HEK293T (cell line): ENCODE data around the gene SEL1L.
"Not testable (repeated sequence)": the region's sequence is repeated elsewhere in the genome, so short reads cannot be mapped to it uniquely, and the experiment has no call there.

ENCODE experiments used
- CTCF ChIA-PET: fragments of 350-600 bp; formaldehyde crosslinking; extraction: SDS; loops from one replicate; lab custom pipeline; 2021; ENCODE audit warnings: antibody characterized with exemption, inconsistent platforms; lab: Yijun Ruan, JAX
- POLR2A ChIA-PET: fragments of 350-600 bp; formaldehyde crosslinking; extraction: SDS; loops from one replicate; lab custom pipeline; 2020; ENCODE audit warnings: antibody characterized with exemption, inconsistent platforms; lab: Yijun Ruan, JAX
- DNase-seq: peaks from one replicate; pipeline ENCODE4 v3.0.0; 2012; ENCODE audit warnings: mixed read lengths; ENCODE audit errors: extremely low spot score
- ARNT ChIP-seq: fragments of 450-650 bp; IDR thresholded peaks from 2 replicates; pipeline ENCODE4 v1.6.1; 2017; ENCODE audit warnings: mild to moderate bottlenecking
- BHLHE40 ChIP-seq: fragments of 450-650 bp; IDR thresholded peaks from 2 replicates; pipeline ENCODE4 v1.6.1; 2016; ENCODE audit warnings: mild to moderate bottlenecking, moderate library complexity, borderline replicate concordance
- CTBP1 ChIP-seq: fragments of 450-650 bp; IDR thresholded peaks from 2 replicates; pipeline ENCODE4 v1.6.1; 2016; ENCODE audit warnings: borderline replicate concordance
- ELF4 ChIP-seq: fragments of 450-650 bp; IDR thresholded peaks from 2 replicates; pipeline ENCODE4 v1.6.1; 2017; ENCODE audit warnings: antibody characterized with exemption
- FOXA1 ChIP-seq: fragments of 450-650 bp; IDR thresholded peaks from 2 replicates; pipeline ENCODE4 v1.6.1; 2016; ENCODE audit warnings: mild to moderate bottlenecking
- FOXK2 ChIP-seq: fragments of 450-650 bp; IDR thresholded peaks from 2 replicates; pipeline ENCODE4 v1.6.1; 2016; ENCODE audit warnings: mild to moderate bottlenecking
- FOXM1 ChIP-seq: fragments of 450-650 bp; IDR thresholded peaks from 2 replicates; pipeline ENCODE4 v1.6.1; 2017; ENCODE audit warnings: mild to moderate bottlenecking, borderline replicate concordance
- HDGF ChIP-seq: fragments of 450-650 bp; IDR thresholded peaks from 2 replicates; pipeline ENCODE4 v1.6.1; 2017; ENCODE audit warnings: antibody characterized with exemption, borderline replicate concordance
- L3MBTL2 ChIP-seq: fragments of 450-650 bp; conservative IDR thresholded peaks from 2 replicates; pipeline ENCODE4 v1.6.1; 2016; ENCODE audit warnings: mild to moderate bottlenecking
- LEF1 ChIP-seq: fragments of 450-650 bp; IDR thresholded peaks from 2 replicates; pipeline ENCODE4 v1.6.1; 2017; ENCODE audit warnings: mild to moderate bottlenecking, borderline replicate concordance
- NFRKB ChIP-seq: fragments of 450-650 bp; IDR thresholded peaks from 2 replicates; pipeline ENCODE4 v1.6.1; 2016; ENCODE audit warnings: mild to moderate bottlenecking, moderate library complexity
- SP1 ChIP-seq: fragments of 450-650 bp; IDR thresholded peaks from 2 replicates; pipeline ENCODE4 v1.6.1; 2017
- SUZ12 ChIP-seq: fragments of 450-650 bp; IDR thresholded peaks from 2 replicates; pipeline ENCODE4 v1.6.1; 2016; ENCODE audit warnings: mild to moderate bottlenecking
- TARDBP ChIP-seq: fragments of 450-650 bp; IDR thresholded peaks from 2 replicates; pipeline ENCODE4 v1.6.1; 2016
- ZNF384 ChIP-seq: fragments of 450-650 bp; IDR thresholded peaks from 2 replicates; pipeline ENCODE4 v1.6.1; 2016
- TF ChIP-seq, protein P1 (sequence below): fragments of 450-650 bp; IDR thresholded peaks from 2 replicates; pipeline ENCODE4 v1.6.1; 2016

The SEL1L gene

GRCh38 chr14:81555684-81556083 is 22.0 kb upstream of the SEL1L start:
- TF ChIP-seq L3MBTL2 (no peak), SUZ12 (no peak), TARDBP (no peak), ELF4 (no peak), HDGF (no peak), BHLHE40 (no peak), NFRKB (no peak), ZNF384 (no peak), LEF1 (no peak), FOXM1 (no peak)
- CTCF ChIA-PET, result no interaction called here
- no peak for DNase-seq
- POLR2A ChIA-PET, result no interaction called here

DNA sequence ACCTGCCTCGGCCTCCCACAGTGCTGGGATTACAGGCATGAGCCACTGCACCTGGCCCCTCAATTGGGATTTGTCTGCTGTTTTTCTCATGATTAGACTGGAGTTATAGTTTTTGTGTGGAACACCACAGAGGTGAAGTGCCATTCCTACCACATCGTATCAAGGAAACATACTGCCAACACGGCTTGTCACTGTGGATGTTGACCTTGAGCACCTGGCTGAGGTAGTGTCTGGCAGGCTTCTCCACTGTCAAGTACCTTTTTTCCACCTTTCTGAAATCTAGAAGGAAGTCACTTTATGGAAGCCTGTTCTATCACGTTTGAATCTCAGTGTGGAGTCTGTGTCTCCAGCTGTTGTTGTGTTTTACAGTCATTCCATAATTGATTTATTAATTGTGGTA is 21.4 kb upstream of the SEL1L start:
- CTCF ChIA-PET, result no interaction called here
- POLR2A ChIA-PET, result no interaction called here
- no peak for DNase-seq
- TF ChIP-seq ZNF384 (no peak), BHLHE40 (no peak), NFRKB (no peak), CTBP1 (no peak), FOXK2 (no peak), FOXM1 (no peak), HDGF (no peak), ELF4 (no peak)
- TF ChIP-seq, protein P1, sequence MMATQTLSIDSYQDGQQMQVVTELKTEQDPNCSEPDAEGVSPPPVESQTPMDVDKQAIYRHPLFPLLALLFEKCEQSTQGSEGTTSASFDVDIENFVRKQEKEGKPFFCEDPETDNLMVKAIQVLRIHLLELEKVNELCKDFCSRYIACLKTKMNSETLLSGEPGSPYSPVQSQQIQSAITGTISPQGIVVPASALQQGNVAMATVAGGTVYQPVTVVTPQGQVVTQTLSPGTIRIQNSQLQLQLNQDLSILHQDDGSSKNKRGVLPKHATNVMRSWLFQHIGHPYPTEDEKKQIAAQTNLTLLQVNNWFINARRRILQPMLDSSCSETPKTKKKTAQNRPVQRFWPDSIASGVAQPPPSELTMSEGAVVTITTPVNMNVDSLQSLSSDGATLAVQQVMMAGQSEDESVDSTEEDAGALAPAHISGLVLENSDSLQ, result no peak

GRCh38 chr14:81551471-81551870 is 17.8 kb upstream of the SEL1L start:
- TF ChIP-seq FOXK2 (no peak), CTBP1 (no peak), SUZ12 (no peak), NFRKB (no peak), L3MBTL2 (no peak), HDGF (no peak)
- TF ChIP-seq, protein P1, result no peak
- ChIA-PET CTCF (no interaction called here), POLR2A (no interaction called here)
- DNase-seq, result no peak

GRCh38 chr14:81550001-81550637 is 16.5 kb upstream of the SEL1L start:
- no peak for DNase-seq
- TF ChIP-seq TARDBP (no peak), SUZ12 (no peak), HDGF (no peak), ELF4 (no peak)
- ChIA-PET POLR2A (no interaction called here), CTCF (no interaction called here)

- POLR2A ChIA-PET, DNase-seq: not testable (repeated sequence)
- CTCF ChIA-PET, result interaction anchor here (0.6 kb wide), 1 partner anchor 10 kb away, joined by 3 read pairs; no protein-coding TSS in a partner anchor
These were observed 7.6 kb upstream of the SEL1L start for GRCh38 chr14:81541206-81541605.

- ChIA-PET CTCF (no interaction called here), POLR2A (no interaction called here)
- TF ChIP-seq, protein P1, result no peak
- TF ChIP-seq FOXK2 (no peak), SUZ12 (no peak), HDGF (no peak), CTBP1 (no peak), NFRKB (no peak), ARNT (no peak), ZNF384 (no peak), LEF1 (no peak), FOXA1 (no peak)
- DNase-seq, result no peak
These were observed 3.5 kb upstream of the SEL1L start for GRCh38 chr14:81537193-81537592.

- POLR2A ChIA-PET, result no interaction called here
These were observed 2.7 kb upstream of the SEL1L start for GRCh38 chr14:81536241-81536771.

More at GRCh38 chr14:81536241-81536771, 2.7 kb upstream of the SEL1L start:
- CTCF ChIA-PET, result no interaction called here
- no peak for DNase-seq
- TF ChIP-seq L3MBTL2, result no peak
- no peak for TF ChIP-seq FOXK2
- TF ChIP-seq FOXA1, result no peak
- TF ChIP-seq FOXM1, result no peak
- no peak for TF ChIP-seq LEF1
- TF ChIP-seq CTBP1, result no peak
- no peak for TF ChIP-seq ELF4
- no peak for TF ChIP-seq SP1
